Raji (cell line): ENCODE data around the gene SCAMP3.

ENCODE experiments used
- POLR2A ChIP-seq: IDR thresholded peaks from 2 replicates; pipeline ENCODE4 v1.6.1; 2011; ENCODE audit warnings: low read depth, low read length, control low read depth; ENCODE audit not compliant: insufficient read depth

SCAMP3 gene

GRCh38 chr1:155272466-155273342 lies 10.5 kb upstream of the SCAMP3 start:
- TF ChIP-seq POLR2A = no peak

GRCh38 chr1:155269381-155269780 lies 7.2 kb upstream of the SCAMP3 start:
- TF ChIP-seq POLR2A = no peak

- no peak for TF ChIP-seq POLR2A
These were observed 6.5 kb upstream of the SCAMP3 start for GRCh38 chr1:155268630-155269029.

- no peak for TF ChIP-seq POLR2A
These were observed 5.2 kb upstream of the SCAMP3 start for GRCh38 chr1:155267373-155267772.

- TF ChIP-seq POLR2A = no peak
These were observed 4.4 kb upstream of the SCAMP3 start for GRCh38 chr1:155266553-155266952.

- no peak for TF ChIP-seq POLR2A
These were observed 907 bp upstream of the SCAMP3 start for GRCh38 chr1:155263067-155263466.

GRCh38 chr1:155261493-155261851 lies 688 bp downstream of the SCAMP3 start:
- TF ChIP-seq POLR2A = no peak

- no peak for TF ChIP-seq POLR2A
These were observed 1.9 kb downstream of the SCAMP3 start for GRCh38 chr1:155260276-155260675.

GRCh38 chr1:155256058-155256852 lies 5.9 kb downstream of the SCAMP3 start:
- TF ChIP-seq POLR2A = no peak

GRCh38 chr1:155255243-155256007 lies 6.7 kb downstream of the SCAMP3 start, which contains the start of gene ENTREP3:
TSS of gene ENTREP3 (minus strand) at chr1:155255483. CDS start at chr1:155254877, 606 bp downstream.
- peak; percentile 83 for TF ChIP-seq POLR2A

GRCh38 chr1:155254714-155255242 lies 7.4 kb downstream of the SCAMP3 start:
- no peak for TF ChIP-seq POLR2A

- TF ChIP-seq POLR2A = no peak
These were observed 7.9 kb downstream of the SCAMP3 start for GRCh38 chr1:155254228-155254713.

- TF ChIP-seq POLR2A = no peak
These were observed 8.4 kb downstream of the SCAMP3 start for GRCh38 chr1:155253797-155254196.

GRCh38 chr1:155253208-155253607 lies 9.0 kb downstream of the SCAMP3 start:
- no peak for TF ChIP-seq POLR2A

GRCh38 chr1:155251566-155251965 lies 10.6 kb downstream of the SCAMP3 start:
- no peak for TF ChIP-seq POLR2A
